HG03460 (cell line): ENCODE measurements around the gene ARMC9.
"Not testable (repeated sequence)": the region's sequence is repeated elsewhere in the genome, so short reads cannot be mapped to it uniquely, and the experiment has no call there.

Experiments used
- ATAC-seq: cut with Tn5 transposase; IDR thresholded peaks from one replicate; pipeline ENCODE4 v1.9.1; 2021; ENCODE audit not compliant: unreplicated experiment

ARMC9 gene, protein sequence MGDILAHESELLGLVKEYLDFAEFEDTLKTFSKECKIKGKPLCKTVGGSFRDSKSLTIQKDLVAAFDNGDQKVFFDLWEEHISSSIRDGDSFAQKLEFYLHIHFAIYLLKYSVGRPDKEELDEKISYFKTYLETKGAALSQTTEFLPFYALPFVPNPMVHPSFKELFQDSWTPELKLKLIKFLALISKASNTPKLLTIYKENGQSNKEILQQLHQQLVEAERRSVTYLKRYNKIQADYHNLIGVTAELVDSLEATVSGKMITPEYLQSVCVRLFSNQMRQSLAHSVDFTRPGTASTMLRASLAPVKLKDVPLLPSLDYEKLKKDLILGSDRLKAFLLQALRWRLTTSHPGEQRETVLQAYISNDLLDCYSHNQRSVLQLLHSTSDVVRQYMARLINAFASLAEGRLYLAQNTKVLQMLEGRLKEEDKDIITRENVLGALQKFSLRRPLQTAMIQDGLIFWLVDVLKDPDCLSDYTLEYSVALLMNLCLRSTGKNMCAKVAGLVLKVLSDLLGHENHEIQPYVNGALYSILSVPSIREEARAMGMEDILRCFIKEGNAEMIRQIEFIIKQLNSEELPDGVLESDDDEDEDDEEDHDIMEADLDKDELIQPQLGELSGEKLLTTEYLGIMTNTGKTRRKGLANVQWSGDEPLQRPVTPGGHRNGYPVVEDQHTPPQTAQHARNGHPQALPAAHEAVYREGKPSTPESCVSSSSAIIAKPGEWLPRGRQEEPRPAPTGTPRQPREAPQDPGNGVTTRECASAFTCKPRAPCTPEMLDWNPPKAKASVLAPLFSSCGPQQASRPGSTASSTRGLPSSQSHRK

DNA sequence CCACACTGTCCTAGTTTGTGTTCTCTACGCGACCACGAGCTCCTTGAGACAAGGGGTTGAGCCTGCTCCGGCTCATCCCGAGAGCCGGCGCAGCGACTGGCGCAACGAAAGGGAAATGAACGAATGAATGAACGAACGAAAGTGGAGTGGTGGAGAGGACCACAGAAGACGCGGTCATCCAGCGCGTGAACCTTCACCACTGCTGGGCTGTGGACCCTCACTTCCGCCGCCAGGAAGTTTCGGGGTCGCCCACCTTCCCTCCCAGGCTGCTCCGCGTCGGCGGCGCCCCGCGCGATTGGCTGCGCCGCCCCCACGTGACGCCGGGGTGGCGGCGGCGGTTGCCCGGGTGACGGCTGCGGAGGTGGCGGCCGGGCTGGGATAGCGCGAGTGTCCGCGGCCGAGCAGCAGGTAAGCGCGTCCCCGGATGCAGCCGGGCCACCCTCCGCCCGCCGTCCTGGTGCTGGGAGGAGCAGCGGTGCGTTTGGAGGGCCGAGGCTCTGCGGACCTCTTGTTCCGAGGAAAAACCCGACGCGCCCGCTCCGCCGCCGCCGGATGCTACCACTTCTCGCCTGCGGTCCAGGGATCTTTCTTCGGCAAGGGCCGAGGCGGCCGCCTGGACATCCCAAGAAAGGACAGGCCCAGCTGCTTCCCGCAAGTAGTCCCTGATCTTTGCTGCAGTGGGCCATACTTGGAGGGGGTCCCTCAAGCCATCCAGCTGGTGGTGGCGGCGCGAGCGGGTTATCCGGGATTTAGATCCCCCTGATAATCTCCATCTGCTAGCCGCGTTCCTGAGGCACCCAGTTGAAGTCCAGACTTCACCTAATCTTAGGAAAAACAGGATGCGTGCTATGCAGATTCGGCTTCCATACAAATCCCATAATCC lies at the start of gene ARMC9:
Gene ARMC9 (plus strand): TSS at position 341 of the 883 bp plus-strand sequence. CDS start 7,608 bp downstream, outside the sequence.
- ATAC-seq, result peak; percentile 97

DNA sequence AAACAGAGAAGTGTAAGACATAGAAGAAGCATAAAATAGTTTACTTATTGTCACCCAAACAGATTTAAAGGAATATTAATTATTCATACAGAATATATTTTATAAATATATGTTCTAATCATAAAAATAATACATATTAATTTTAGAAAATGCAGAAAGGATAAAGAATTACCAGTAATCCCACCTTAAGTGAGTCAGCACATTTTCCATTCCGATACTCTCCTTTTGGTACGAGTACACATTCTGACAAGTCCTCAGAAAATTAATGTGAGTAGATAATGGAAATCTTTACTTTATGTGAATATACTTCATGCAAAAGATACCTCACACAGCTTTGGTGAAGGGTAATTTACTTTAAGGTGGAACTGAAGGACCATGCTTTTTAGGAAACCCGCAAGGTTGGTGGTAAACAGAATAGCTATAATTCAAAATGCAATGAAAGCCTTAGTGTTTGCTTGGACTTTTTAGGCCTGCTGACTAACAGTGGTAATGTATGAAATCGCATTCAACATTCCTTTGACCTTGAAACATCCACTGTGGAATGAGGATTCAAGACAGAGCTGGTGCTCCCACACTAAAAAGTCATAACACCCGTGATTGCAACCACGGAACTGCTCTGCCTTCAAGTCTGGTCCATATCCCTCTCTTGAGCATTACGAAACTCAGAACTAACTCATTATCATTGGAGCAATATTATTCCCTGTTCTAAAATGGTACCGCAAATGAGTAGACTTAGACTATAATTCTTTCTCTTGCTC lies 45.5 kb upstream of the ARMC9 start:
- ATAC-seq, result no peak

DNA sequence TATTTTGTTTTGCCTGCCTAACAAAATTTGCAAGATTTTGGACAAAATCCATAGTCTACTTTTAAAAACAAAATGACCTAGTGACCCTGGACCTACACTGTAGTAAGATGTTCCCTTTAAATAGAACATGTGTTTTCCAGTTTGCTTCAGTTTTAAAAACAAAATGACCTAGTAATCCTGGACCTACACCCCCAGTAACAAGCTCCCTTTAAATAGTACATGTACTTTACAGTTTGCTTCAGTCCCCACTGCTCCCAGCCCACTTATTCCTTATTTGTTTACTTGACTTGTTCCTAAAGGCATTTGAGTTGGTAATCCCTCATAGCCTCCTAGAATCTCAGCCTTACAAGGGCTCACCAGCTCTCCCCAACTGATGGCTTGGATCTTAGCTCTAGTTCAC lies 39.1 kb upstream of the ARMC9 start:
- no peak for ATAC-seq

DNA sequence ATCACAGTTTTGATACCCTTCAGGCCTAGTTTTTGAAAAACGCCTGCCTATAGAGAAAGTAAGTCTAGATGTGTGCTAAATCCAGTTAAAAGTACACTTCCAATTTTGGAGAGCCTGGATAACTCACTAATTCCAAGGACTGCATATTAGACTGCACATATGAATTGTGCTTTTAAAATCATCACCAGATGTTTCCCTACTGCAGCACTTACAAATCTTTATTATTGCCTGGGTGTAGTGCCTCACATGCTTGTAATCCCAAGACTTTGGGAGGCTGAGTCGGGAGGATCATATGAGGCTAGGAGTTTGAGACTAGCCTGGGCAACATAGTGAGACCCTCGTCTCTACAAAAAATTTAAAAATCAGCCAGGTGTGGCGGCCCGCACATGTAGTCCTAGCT lies 37.7 kb upstream of the ARMC9 start:
- no peak for ATAC-seq

DNA sequence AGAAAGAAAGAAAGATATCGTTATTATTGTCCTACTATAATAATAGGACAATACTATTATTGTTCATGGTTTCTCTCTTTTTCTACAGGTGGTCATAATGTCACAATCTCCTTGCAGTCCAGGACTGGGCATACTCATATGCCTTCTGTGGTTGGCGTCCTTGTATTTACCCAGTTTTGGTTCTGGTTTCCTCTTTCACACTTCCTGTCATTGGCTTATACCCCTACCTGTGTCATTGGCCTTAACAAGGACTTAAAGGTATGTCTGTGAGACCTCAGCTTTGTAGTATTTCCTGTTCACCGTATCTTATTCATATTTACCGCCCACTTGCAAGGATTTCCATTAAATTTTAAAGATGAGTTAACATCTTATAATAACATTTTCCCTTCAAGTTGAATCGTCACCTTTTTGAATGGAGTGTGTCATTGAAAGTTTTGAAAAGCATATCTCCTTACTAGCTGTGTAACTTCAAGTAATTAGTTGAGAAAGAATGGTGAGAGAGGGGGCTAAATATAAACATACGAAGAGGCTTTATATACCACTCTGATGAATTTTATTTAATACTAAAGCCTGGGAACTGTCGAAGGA lies 37.1 kb upstream of the ARMC9 start:
- ATAC-seq, result no peak

DNA sequence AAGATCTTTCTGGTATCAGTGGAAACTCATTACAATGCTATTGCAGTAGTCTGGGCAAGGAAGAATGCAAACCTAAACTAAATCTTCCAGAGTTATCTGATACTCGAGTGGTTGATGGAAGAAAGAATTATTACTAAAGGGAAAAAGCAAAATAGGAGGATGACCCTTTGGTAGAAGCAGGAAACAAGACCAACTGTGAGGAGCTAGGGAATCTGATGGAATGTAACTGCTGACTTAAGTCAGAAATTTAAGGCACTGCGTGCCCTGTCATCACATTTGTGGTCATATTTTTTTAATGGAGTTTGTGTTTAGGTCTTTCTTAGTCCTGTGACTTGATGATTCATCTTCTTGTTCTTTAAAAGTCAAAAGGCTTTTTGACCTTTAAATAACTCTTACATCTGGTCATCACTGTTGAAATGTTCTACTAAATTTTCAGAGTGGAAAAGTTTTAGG lies 36.5 kb upstream of the ARMC9 start:
- ATAC-seq, result no peak

DNA sequence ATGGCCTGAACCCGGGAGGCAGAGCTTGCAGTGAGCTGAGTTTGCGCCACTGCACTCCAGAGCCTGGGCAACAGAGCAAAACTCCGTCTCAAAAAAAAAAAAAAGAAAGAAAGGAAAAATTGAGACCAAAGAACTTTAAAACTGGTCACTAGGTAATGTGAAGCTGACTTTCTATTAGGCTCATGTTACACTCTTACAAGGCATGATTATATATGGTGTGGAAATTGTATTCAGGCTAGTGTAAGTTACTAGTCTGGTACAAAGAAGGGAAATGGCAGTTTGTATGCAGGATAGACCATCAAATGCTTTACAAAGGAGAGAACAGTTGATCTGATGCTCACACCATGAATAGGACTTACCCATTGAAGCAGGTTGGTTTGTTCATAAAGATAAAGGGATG lies 35.4 kb upstream of the ARMC9 start:
- ATAC-seq, result no peak

DNA sequence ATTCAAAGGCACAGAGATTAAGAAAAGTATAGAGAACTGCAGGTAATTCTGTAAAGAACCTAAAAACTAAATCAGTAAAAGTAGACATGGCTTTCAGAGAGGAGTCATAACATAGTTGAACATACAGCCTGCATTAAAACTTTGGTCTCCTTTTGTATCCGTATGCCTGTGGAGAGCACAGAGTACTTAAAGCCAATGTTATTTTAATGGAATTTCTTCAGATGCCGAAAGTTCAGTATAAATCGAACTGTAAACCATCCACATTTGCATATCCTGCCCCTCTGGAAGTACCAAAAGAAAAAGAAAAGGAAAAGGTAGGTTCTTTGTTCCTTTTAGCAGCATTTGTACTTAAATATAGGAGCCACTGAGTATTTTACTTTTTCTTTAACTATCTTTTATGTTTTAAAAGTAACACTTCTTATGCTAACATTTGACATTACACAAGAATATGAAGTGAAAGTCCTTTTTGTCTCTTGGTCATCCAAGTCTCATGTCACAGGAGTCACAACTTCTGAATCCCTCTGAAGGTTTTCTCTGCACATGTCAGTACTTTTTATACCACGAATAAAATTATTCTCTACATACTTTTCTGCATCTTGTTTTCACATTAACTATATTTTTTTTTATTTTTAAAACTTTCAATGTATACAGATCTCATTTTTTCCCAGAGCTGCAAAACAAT lies 34.9 kb upstream of the ARMC9 start:
- no peak for ATAC-seq

DNA sequence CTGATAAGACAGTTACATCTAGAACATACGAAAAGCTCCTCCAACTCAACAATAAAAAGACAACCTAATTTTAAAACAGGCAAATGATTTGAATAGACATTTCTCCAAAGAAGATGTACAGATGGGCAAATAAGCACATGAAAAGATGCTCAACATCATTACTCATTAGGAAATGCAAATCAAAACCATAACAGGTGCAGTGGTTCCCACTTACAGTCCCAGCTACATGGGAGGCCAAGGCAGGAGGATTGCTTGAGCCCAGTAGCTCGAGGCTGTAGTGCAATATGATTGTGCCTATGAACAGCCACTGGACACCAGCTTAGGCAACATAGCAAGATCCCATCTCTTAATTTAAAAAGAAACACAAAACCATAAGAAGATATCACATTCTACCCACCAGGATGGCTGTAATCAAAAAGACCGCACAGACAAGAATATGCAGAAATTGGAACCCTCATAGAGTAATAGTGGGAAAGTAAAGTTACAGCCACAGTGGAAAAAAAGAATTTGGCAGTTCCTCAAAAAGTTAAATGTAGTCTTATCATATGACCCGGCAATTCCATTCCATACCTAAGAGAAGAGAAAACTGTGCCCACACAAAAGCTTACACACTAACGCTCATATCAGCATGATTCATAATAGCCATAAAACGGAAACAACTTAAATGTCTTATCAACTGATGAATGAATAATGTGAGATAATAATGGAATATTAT lies 30.5 kb upstream of the ARMC9 start:
- ATAC-seq, result no peak

DNA sequence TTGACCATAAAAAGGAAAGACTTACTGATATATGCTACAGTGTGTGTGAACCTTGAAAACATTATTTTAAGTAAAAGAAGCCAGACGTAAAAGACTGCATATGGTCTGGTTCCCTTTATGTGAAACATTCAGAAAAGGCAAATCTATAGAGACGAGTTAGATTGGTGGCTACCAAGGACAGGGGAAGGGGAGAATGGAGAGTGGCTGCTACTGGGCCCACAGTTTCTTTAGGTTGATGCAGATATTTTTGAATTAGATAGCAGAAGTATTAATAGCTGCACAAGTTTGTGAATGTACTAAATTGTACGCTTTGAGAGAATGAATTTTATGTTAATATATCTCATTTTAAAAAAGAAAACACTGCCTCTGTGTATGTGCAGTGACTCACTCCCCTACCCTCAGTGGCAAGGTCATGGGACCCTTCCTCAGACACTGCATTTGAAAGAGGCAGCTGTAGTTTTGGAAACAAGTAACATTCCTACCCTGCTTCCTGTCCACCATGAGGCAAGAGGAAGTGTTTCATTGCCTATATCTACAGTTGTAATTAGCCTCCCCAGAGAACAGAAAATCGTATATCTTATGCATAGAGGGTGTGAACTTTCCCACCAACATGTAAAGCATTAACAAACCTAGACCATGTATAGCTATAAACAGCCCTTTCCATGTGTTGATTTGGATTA lies 29.8 kb upstream of the ARMC9 start:
- no peak for ATAC-seq

DNA sequence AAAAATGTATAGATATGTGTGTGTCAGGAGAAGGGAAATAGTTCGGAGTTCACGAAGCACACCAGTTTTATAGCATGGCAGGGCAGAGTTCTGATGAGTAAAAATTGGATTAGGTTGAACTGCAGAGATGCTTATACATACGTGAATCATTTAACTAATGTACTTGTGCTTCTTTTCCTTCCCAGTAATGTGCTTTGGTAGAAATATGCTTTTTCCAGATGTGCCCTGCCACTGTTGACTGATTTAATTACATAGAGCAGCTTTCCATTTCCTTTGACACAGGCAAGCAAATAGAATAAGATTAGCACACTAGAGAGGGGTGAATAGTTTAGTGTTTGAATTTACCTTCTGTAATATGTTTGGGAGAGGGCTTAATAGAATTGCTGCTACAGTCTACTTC lies 28.9 kb upstream of the ARMC9 start:
- ATAC-seq, result no peak

DNA sequence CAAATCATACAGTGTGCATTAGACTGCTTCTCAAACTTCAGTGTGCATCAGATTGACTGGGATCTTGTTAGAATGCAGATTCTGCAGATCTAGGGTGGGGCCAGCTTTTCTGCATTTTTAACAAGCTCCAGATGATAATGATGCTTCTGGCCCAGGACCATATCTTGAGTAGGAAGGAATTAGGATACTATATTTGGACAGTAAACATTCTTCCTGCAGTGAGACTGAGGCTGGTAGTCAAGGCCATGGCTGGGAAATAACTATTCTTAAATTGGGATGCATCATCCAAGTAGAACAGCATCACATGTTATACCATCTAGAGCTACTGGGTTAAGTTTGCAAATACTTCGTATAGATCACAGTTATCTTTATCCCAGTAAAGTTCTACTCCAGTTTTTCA lies 28.4 kb upstream of the ARMC9 start:
- ATAC-seq, result no peak

DNA sequence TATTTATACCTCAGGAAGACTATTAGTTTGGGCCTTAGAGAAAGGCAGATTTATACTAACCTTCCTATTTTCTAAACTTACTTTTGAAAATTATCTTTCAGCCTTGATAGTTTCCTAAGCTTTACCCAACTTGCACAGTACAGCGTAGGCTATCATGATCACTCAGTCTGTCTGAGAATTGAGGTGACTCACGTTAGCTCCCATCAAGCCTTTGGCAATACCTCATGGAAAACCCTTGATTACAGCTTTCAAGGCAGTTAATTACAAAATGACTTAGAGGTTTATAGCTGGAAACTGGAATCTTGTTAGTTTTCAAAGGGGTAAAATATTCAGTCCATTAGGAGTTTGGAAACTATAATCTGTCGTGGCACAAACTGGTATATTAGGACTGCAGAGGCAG lies 26.4 kb upstream of the ARMC9 start:
- no peak for ATAC-seq

DNA sequence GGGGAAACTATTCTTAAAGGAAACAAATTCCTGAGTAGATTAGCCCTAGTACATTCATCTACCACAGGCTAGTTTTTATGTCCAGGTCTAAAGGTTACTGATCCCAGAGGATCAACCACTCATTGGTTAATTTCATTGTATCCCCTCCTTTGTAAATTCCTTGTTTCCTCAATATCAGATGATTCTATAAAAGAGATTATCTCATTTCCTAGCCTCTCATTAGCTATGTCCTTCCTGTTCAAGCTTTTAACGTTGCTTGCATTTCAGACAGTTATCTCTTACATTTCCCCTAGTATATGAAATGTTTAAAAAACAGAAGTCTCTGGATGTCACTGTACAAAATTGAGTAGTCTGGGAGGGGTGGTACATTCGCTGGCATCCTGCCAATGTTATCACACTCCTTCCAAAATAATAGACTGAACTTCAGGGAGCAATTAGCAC lies 24.2 kb upstream of the ARMC9 start:
- no peak for ATAC-seq

DNA sequence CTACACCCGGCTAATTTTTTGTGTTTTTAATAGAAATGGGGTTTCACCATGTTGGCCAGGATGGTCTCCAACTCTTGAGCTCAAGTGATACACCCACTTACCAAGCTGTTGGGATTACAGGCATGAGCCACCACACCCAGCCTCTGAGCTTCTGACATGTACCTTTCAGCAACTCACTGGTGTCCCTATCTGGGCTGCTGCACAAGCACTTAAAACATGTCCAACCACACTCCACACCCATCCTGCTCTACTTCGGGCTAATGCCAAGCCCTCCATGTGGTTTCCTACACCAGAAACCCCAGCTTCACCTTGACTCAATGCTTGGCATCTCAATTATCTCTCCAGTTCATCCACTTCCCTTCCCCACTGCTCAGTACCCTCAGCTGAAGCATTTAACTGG lies 22.4 kb upstream of the ARMC9 start:
- ATAC-seq, result no peak

DNA sequence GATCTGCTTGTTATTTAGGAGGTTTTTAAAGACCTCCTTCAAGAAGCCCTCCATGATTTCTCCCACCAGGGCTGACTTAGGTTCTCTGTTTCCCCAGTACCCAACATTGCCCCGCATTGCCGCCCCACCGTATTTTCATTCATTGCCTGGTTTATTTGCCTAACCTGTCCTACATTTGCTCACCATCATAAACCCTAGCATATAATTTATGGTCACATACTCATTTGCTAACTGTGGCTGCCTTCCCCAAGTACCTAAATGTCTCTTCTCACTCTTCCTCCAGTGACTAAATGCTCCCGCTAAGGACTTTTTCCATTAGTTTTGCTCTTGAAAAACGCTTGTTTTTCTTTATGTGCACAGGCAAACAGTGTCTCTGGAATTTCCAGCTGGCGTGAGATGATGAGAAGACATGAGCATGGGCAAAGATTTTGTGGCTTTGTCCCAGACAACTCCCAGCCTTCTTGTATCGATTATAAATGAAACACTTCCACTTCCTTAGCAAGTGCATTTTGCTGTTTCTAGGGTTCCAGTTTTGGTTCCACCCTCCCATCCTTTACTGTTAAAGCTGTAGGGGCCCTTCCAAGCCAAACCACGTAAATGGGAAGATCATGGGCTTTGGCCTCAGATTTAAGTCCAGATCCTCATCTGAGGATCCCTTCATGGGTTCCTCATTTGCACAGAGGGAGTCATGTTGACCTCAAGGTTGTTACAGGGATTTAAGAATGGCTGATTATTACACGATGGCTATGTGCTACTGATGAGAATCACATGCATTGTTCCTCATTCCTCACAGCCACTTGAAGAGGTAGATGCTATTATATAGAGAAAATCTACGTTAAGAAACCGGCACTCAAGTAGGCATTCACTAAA lies 21.0 kb upstream of the ARMC9 start:
- ATAC-seq, result no peak

DNA sequence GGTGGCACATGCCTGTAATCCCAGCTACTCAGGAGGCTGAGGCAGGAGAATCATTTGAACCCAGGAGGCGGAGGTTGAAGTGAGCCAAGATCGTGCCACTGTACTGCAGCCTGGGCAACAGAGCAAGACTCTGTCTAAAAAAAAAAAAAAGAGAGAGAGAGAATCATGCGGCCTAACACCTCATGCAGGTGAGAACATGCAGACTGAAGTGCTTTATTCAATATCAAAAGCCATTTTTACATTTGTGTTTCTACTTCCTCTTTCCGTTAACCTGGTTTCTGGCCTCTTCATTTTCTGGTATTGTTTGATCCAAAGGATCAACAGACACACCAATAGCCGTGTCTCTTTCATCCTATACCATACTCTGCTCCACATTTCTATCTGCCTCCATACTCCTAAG lies 19.6 kb upstream of the ARMC9 start:
- not testable (repeated sequence) for ATAC-seq
